Large intestine (tissue), 3 donors: ENCODE data around the gene ARAP3. TPM values are rescaled to one million over a fixed set of nuclear protein-coding genes. Genes with fewer than 3 reads are reported as not detected.

Experiments used
- DNase-seq, 2 donors: peaks; one replicate each; pipeline versions ENCODE4 v3.0.0 to v3.0.0-alpha.2; 2013
- H3K27ac ChIP-seq: one replicate; pipeline ENCODE4 v1.5.1; 2013; ENCODE audit warnings: low read length
- H3K27me3 ChIP-seq: 2 replicates; pipeline ENCODE4 v1.6.1; 2013; ENCODE audit warnings: low read length; ENCODE audit not compliant: control insufficient read depth, insufficient read depth
- H3K36me3 ChIP-seq: 2 replicates; pipeline ENCODE4 v1.6.1; 2013; ENCODE audit warnings: low read length; ENCODE audit not compliant: control insufficient read depth, insufficient read depth
- H3K4me1 ChIP-seq: one replicate; pipeline ENCODE4 v1.6.1; 2013; ENCODE audit warnings: low read length; ENCODE audit not compliant: control insufficient read depth, insufficient read depth
- H3K4me3 ChIP-seq: one replicate; pipeline ENCODE4 v1.5.1; 2013; ENCODE audit warnings: low read length
- H3K9me3 ChIP-seq: one replicate; pipeline ENCODE4 v1.6.1; 2013; ENCODE audit warnings: mild to moderate bottlenecking, low read depth, low read length, moderate library complexity; ENCODE audit not compliant: control insufficient read depth
- WGBS: methylation state at CpG from one replicate; pipeline ENCODE4 v1.1.5; 2013; ENCODE audit warnings: low lambda C conversion rate; ENCODE audit not compliant: insufficient coverage; 5-methylcytosine and 5-hydroxymethylcytosine counted together
- polyA plus RNA-seq: library from polyadenylated mRNA; unstranded; fragments of 120-200 nt; gene quantifications from one replicate; pipeline ENCODE4 v1.2.1, GENCODE V29; 2013

Gene ARAP3
- polyA plus RNA-seq, 1 donor: 17.5 TPM

DNA sequence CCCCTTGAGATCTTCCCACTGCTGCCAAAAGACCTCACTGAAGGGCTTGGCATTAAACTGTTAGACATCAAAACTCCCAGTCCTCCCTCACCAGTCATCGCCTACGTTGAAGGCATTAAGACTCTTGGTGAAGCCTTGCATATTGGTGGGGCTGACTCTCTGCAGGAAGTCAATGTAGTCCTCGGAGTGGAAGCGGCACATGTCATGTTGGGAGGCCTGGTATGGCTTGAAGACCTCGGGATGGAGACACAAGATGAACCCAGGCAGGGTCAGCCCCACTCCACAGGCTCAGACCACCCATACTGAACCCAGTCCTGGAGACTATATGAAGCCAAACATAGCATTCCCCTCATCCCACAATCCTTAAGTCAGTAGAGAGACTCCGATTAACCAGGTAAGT, 47.3 kb downstream of the ARAP3 start:
- DNase-seq: no peak
- peaks cover 11% of the 10 kb centered on the region for H3K4me1 ChIP-seq
- no peak overlapping the region for H3K27ac ChIP-seq
- no CpG with 5 or more reads among the region's 6 CpGs for WGBS
- H3K27me3 ChIP-seq: peaks cover 15% of the 10 kb centered on the region
- peaks cover 11% of the 10 kb centered on the region for H3K9me3 ChIP-seq
- peaks cover 24% of the 10 kb centered on the region for H3K36me3 ChIP-seq
- no peak overlapping the region for H3K4me3 ChIP-seq

GRCh38 chr5:141633871-141634561, 48.0 kb downstream of the ARAP3 start:
- Histone ChIP-seq H3K27ac (no peak overlapping the region), H3K4me3 (no peak overlapping the region), H3K4me1 (peaks cover 11% of the 10 kb centered on the region), H3K27me3 (peaks cover 15% of the 10 kb centered on the region), H3K9me3 (peaks cover 11% of the 10 kb centered on the region), H3K36me3 (peaks cover 31% of the 10 kb centered on the region)
- 92% methylated on average over 4 of the region's 5 CpGs for WGBS
- DNase-seq: no peak

DNA sequence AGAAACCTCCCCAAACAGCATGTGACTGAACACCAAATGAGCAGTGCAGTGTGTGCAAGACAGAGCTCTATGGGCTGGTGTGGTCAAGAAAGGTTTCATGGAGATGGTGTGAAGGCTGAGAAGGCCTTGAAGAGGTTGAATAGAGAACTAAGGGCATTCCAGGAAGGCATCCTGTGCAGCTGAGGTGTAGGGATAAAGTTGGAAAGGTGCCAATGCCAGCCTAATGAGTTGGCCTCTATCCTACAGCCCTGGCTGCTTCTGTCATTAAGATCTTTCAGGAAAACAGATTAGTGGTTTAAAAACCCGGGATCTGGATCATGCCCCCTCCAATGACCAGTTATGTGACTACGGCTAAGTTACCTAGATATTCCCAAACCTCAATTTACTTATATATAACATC, 49.4 kb downstream of the ARAP3 start:
- no peak overlapping the region for H3K4me3 ChIP-seq
- no peak overlapping the region for H3K27ac ChIP-seq
- H3K36me3 ChIP-seq: peaks cover 44% of the 10 kb centered on the region
- H3K9me3 ChIP-seq: peaks cover 7% of the 10 kb centered on the region
- WGBS: 80% methylated on average over 1 of the region's 2 CpGs
- peaks cover 3% of the 10 kb centered on the region for H3K4me1 ChIP-seq
- peaks cover 4% of the 10 kb centered on the region for H3K27me3 ChIP-seq
- no peak for DNase-seq

DNA sequence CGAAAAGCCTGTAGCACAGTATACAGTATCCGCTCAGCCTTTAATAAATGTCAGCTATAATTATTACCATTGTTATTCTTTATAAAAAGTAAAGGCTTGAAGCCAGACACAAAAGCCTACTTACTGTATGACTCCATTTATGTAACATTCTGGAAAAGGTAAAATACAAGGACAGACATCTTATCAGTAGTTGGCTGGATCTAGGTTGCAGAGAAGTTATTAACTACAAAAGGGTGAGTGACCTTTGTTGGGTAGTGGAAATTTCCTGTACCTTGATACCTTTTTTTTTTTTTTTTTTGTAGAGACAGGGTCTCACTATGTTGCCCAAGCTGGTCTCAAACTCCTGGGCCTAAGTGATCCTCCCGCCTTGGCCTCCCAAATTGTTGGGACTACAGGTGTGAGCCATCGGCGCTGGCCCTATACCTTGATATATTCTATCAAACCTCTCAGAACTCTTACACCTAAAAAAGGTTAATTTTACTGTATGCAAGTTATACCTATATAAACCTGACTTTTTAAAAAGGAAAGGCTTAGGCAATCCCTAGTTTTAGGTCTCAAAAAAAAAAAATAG, 51.4 kb downstream of the ARAP3 start:
- Histone ChIP-seq H3K36me3 (peaks cover 61% of the 10 kb centered on the region), H3K27me3 (no peaks in the 10 kb centered on the region), H3K9me3 (no peaks in the 10 kb centered on the region), H3K27ac (no peak overlapping the region), H3K4me1 (no peaks in the 10 kb centered on the region), H3K4me3 (no peak overlapping the region)
- no peak for DNase-seq
- no CpG with 5 or more reads among the region's 5 CpGs for WGBS

DNA sequence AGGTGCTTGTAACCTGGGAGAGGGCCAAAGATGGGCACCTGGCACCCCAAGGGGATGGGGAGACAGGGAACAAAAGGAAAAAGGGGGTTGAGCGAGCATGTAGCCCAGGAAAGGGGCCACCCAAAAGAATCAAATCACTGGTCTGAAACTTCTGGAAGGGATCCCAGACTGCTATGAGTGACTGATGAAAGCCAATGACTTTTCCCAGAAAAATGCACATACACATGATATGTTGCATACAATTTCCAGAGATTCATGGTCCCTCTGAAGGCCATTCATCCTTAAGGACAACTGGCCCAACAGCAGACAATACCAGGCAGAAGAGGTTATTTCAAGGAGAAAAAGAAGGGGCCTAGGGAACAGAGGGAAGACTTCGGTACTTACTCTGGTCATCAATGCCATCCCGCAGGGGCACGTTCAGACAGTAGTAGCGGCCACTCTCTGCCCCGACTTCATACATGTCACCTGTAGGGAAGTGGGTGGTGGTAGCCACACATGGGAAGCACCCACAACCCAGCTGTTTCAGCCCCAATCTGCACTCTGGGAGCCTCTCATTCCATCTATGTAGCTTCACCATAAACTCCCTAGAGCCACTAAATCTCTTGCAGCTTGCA, 53.7 kb downstream of the ARAP3 start:
- Histone ChIP-seq H3K36me3 (peaks cover 70% of the 10 kb centered on the region), H3K9me3 (no peaks in the 10 kb centered on the region), H3K4me3 (no peak overlapping the region), H3K27ac (no peak overlapping the region), H3K4me1 (no peaks in the 10 kb centered on the region), H3K27me3 (no peaks in the 10 kb centered on the region)
- WGBS: no CpG with 5 or more reads among the region's 6 CpGs
- no peak for DNase-seq

DNA sequence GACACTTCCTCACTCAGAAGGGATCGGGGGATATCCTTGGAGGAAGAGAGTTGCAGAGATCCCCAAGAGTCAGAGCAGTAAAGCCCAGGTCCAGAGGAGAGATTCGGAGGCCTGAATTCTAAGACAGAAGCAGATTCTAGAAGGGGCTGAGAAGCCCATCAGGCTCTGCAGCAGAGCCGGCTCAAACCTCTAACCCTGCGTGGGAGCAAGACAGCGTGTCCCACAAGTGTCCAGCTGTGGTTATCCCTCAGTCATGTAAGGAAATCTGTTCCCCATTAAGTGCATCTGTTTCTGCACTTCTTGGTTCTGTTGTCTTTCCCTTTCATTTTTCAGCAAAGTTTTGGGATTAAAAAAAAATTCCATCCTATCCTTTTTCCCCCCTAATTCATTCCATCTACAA, 58.4 kb downstream of the ARAP3 start:
- Histone ChIP-seq H3K27me3 (no peaks in the 10 kb centered on the region), H3K27ac (no peak overlapping the region), H3K4me1 (peaks cover 6% of the 10 kb centered on the region), H3K4me3 (no peak overlapping the region), H3K9me3 (no peaks in the 10 kb centered on the region), H3K36me3 (peaks cover 70% of the 10 kb centered on the region)
- no peak for DNase-seq
- WGBS: no CpG with 5 or more reads among the region's 5 CpGs

- H3K27ac ChIP-seq: no peak overlapping the region
- peaks cover 6% of the 10 kb centered on the region for H3K4me1 ChIP-seq
- DNase-seq: no peak
- H3K4me3 ChIP-seq: no peak overlapping the region
- H3K36me3 ChIP-seq: peaks cover 66% of the 10 kb centered on the region
- no peaks in the 10 kb centered on the region for H3K9me3 ChIP-seq
- no peaks in the 10 kb centered on the region for H3K27me3 ChIP-seq
Measured at GRCh38 chr5:141623186-141623585, 58.8 kb downstream of the ARAP3 start.

DNA sequence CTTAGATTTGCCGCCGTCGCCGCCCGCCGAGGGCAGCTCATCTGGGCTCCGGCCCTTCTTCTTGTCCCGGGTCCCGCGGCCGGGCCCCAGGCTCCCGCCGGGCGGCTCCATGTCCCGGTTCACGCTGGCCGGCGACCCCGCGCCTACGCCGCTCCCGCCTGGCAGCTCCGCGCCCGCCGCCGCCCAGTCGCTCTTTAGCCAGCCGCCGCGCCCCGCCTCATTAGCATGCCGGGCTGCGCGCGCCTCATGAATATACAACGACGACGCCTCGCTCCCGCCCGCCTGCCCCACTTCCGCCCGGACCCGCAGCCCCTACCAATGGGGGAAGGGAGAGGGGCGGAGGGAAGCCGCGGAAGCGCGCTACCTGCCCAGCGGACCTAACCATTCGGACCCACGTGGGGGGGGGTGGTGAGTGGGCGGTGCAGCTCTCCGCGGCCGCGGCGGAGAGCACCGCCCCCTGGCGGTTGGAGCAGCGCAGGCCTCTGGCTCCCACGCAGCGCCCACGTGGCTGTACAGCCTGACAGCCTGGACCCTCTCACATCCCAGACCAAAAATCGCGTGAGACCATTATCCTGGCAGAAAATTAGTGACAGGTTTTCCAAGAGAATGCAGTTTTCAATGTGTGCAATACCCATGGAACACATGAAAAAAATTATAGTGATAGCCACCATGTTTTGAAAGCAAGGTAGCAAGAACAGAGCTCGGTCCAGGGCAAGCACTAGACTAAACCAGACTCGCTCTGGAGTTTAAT, 63.1 kb downstream of the ARAP3 start, which contains the start of gene DIAPH1:
Gene DIAPH1, minus strand, starts transcription at position 197 of the 751 bp plus-strand sequence. Its CDS starts 86 bp downstream, at position 111.
- H3K27ac ChIP-seq: peak within 1 kb of the TSS; percentile 98
- peak within 1 kb of the TSS; percentile 93 for H3K4me3 ChIP-seq
- peaks cover 9% of the 10 kb centered on the region for H3K4me1 ChIP-seq
- WGBS: no CpG with 5 or more reads among the region's 70 CpGs
- H3K36me3 ChIP-seq: peaks cover 33% of the 10 kb centered on the region
- H3K9me3 ChIP-seq: no peaks in the 10 kb centered on the region
- no peaks in the 10 kb centered on the region for H3K27me3 ChIP-seq
- peak; percentile 98 to 99 for DNase-seq

GRCh38 chr5:141618030-141618803, 63.8 kb downstream of the ARAP3 start:
- peaks cover 9% of the 10 kb centered on the region for H3K4me1 ChIP-seq
- 7% methylated on average over 6 of the region's 36 CpGs for WGBS

DNA sequence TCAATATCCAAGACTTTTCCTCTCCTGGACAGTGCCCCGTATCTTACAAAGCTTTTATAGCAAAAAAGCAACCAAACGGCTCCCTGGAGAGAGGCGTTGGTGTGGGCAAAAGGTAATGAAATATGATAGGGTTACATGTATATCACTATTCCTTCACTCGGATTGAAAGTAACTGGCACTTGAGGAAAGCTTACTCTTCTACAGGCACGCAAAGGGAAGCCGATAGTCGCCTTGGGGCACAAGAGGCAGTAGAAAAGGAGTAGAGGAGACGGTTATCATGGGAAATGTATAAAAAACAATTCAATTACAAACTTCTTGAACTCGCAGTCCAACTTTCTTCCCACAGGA, 64.4 kb downstream of the ARAP3 start:
- Histone ChIP-seq H3K4me3 (peak overlapping the region; percentile 93), H3K9me3 (no peaks in the 10 kb centered on the region), H3K36me3 (peaks cover 21% of the 10 kb centered on the region), H3K27me3 (no peaks in the 10 kb centered on the region), H3K4me1 (peaks cover 9% of the 10 kb centered on the region), H3K27ac (peak overlapping the region; percentile 98)
- 11% methylated on average over 3 of the region's 9 CpGs for WGBS
- DNase-seq: no peak

More at GRCh38 chr5:141618030-141618803, 63.8 kb downstream of the ARAP3 start:
- H3K27me3 ChIP-seq: no peaks in the 10 kb centered on the region
- H3K4me3 ChIP-seq: peak overlapping the region; percentile 93
- H3K9me3 ChIP-seq: no peaks in the 10 kb centered on the region
- peak; percentile 74 to 89 for DNase-seq
- peak overlapping the region; percentile 98 for H3K27ac ChIP-seq
- peaks cover 26% of the 10 kb centered on the region for H3K36me3 ChIP-seq
